ENCODE data around the gene JDP2.

DNA sequence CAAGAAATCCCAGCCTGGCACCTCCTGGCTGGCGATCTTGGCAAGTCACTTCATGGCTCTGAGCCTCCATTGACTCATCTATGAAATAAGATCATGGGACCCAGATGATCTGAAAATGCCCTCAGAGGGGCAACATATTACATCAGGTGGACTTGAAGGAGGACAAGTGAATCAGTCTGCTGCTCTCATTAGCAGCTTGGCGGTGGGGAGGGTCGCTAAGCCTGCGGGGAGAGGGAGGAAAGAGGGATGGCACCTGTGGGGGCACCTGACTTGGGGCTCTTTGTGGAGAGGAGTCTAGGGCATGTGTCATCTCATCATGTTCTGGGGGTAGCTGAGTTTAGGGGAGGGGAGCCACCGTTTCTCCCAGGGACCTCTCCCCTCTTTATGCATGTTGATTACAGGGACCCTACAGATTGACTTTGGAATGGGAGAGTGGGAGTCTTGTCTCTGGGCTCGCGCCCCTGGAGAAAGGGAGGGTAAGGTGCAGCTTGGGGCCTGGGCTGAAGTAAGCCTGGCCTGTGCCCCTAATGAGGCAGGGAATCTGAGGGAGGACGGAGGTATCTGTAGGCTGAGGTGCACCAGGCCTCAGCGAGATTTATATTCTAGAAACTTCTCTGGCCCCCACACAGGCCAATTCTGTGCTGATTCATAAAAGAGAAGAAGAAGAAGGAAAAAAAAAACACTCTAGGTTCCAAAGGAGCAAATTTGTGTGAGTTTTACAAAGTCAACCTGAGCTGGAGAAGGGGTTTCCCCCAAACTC is 65.2 kb downstream of the JDP2 start:
- TF ChIP-seq, protein P1, sequence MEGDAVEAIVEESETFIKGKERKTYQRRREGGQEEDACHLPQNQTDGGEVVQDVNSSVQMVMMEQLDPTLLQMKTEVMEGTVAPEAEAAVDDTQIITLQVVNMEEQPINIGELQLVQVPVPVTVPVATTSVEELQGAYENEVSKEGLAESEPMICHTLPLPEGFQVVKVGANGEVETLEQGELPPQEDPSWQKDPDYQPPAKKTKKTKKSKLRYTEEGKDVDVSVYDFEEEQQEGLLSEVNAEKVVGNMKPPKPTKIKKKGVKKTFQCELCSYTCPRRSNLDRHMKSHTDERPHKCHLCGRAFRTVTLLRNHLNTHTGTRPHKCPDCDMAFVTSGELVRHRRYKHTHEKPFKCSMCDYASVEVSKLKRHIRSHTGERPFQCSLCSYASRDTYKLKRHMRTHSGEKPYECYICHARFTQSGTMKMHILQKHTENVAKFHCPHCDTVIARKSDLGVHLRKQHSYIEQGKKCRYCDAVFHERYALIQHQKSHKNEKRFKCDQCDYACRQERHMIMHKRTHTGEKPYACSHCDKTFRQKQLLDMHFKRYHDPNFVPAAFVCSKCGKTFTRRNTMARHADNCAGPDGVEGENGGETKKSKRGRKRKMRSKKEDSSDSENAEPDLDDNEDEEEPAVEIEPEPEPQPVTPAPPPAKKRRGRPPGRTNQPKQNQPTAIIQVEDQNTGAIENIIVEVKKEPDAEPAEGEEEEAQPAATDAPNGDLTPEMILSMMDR (IDR thresholded peaks at IDR 0.05) = no peak
- TF ChIP-seq POLR2A (IDR thresholded peaks at IDR 0.05) = no peak
